ENCODE data around the gene DLGAP1.

- TF ChIP-seq EZH2 (IDR thresholded peaks at IDR 0.05; ENCODE audit: borderline replicate concordance, control insufficient read depth, low read depth, low read length) = no peak
- no peak for TF ChIP-seq RBBP5 (conservative IDR thresholded peaks at IDR 0.05)
- no peak for TF ChIP-seq CTCF (IDR thresholded peaks at IDR 0.05 in 2 of 3, conservative IDR thresholded peaks at IDR 0.05 in 1 of 3; ENCODE audit: control insufficient read depth in 2 of 3, extremely low read depth in 1 of 3, insufficient read depth in 1 of 3, low read depth in 3 of 3, low read length in 3 of 3)
- TF ChIP-seq NRF1 (conservative IDR thresholded peaks at IDR 0.05; ENCODE audit: low read depth, low read length) = no peak
- TF ChIP-seq POLR2AphosphoS5 (IDR thresholded peaks at IDR 0.05; ENCODE audit: low read length) = no peak
- no peak for TF ChIP-seq ZNF274 (IDR thresholded peaks at IDR 0.05; ENCODE audit: insufficient read depth, insufficient read length)
Observed at GRCh38 chr18:3901811-3902210, 553.3 kb downstream of the DLGAP1 start.
